Measurements from ENCODE around the gene LCT. TPM values are rescaled to one million over a fixed set of nuclear protein-coding genes. Genes with fewer than 3 reads are reported as not detected.
A peak's percentile ranks its signal among the peaks of the same experiment; 100 is the strongest.
"Not testable (repeated sequence)": the region's sequence is repeated elsewhere in the genome, so short reads cannot be mapped to it uniquely, and the experiment has no call there.

The LCT gene
- total RNA-seq, 1 experiment from 2014 or later, result 0.14 TPM

GRCh38 chr2:135832891-135833290, 4.1 kb downstream of the LCT start:
- no peak for DNase-seq (ENCODE audit: low spot score)

- DNase-seq (ENCODE audit: low spot score), result no peak
Measured at GRCh38 chr2:135831180-135831812, 5.7 kb downstream of the LCT start.

- no peak for DNase-seq (ENCODE audit: low spot score)
Measured at GRCh38 chr2:135829378-135830135, 7.4 kb downstream of the LCT start.

- no peak for DNase-seq (ENCODE audit: low spot score)
Measured at GRCh38 chr2:135826544-135826943, 10.4 kb downstream of the LCT start.

- no peak for DNase-seq (ENCODE audit: low spot score)
Measured at GRCh38 chr2:135825550-135826176, 11.3 kb downstream of the LCT start.

- DNase-seq (ENCODE audit: low spot score), result no peak
Measured at GRCh38 chr2:135825131-135825530, 11.9 kb downstream of the LCT start.

- no peak for DNase-seq (ENCODE audit: low spot score)
Measured at GRCh38 chr2:135822855-135823254, 14.1 kb downstream of the LCT start.

GRCh38 chr2:135821190-135821589, 15.8 kb downstream of the LCT start:
- DNase-seq (ENCODE audit: low spot score), result no peak

- peak; percentile 13 for DNase-seq (ENCODE audit: low spot score)
Measured at GRCh38 chr2:135820003-135820618, 16.9 kb downstream of the LCT start.

- DNase-seq (ENCODE audit: low spot score), result peak; percentile 52
Measured at GRCh38 chr2:135818937-135819610, 17.9 kb downstream of the LCT start.

- no peak for DNase-seq (ENCODE audit: low spot score)
Measured at GRCh38 chr2:135817951-135818350, 19.0 kb downstream of the LCT start.

- no peak for DNase-seq (ENCODE audit: low spot score)
Measured at GRCh38 chr2:135817466-135817865, 19.5 kb downstream of the LCT start.

GRCh38 chr2:135815269-135815668, 21.7 kb downstream of the LCT start:
- DNase-seq (ENCODE audit: low spot score), result no peak

GRCh38 chr2:135812907-135813511, 24.0 kb downstream of the LCT start:
- no peak for DNase-seq (ENCODE audit: low spot score)

- DNase-seq (ENCODE audit: low spot score), result not testable (repeated sequence)
Measured at GRCh38 chr2:135807874-135808273, 29.1 kb downstream of the LCT start.

- DNase-seq (ENCODE audit: low spot score), result no peak
Measured at GRCh38 chr2:135803278-135803677, 33.7 kb downstream of the LCT start.

GRCh38 chr2:135802350-135802749, 34.6 kb downstream of the LCT start:
- DNase-seq (ENCODE audit: low spot score), result no peak

- no peak for DNase-seq (ENCODE audit: low spot score)
Measured at GRCh38 chr2:135800513-135801460, 36.2 kb downstream of the LCT start.

- DNase-seq (ENCODE audit: low spot score), result no peak
Measured at GRCh38 chr2:135799738-135800137, 37.2 kb downstream of the LCT start.

- no peak for DNase-seq (ENCODE audit: low spot score)
Measured at GRCh38 chr2:135798762-135799161, 38.2 kb downstream of the LCT start.

Measured in H4 (cell line).